ENCODE data around the gene ATG4B. TPM values are rescaled to one million over a fixed set of nuclear protein-coding genes. Genes with fewer than 3 reads are reported as not detected.

Gene ATG4B
- total and polyA plus RNA-seq, 9 of the 15 experiments (the other 6 are each of a cell fraction or from before 2014, with no cell fraction given), result 5.9 to 58.8 (median 35.6) TPM

DNA sequence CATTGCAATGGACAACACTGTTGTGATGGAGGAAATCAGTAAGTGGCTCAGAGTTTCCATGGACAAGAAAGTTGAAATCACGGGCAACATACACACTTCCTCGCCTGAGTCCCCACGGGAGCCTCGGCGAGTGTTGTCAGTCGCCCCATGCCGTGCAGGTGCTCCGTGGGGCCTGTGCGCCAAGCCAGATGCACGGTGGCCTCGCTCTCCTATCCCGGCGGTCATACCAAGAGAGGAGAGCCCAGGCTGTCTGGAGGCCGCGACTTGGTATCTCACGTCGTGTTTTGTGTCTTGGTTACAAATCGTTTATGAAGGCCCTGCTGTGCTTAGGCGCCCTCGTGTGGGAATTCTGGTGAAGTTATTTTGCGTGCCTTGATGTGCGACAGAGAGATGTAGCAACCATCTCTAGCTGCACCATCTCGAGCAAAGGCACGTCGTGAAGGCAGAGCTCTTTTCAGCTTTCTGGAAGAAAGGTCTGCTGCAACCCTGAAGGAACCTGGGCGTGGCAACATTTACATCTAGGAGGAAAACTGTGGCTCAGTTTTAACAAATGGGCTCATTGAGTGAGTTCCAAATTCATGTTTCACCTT lies 21.8 kb downstream of the ATG4B start (continued):
- TF ChIP-seq, protein P1, sequence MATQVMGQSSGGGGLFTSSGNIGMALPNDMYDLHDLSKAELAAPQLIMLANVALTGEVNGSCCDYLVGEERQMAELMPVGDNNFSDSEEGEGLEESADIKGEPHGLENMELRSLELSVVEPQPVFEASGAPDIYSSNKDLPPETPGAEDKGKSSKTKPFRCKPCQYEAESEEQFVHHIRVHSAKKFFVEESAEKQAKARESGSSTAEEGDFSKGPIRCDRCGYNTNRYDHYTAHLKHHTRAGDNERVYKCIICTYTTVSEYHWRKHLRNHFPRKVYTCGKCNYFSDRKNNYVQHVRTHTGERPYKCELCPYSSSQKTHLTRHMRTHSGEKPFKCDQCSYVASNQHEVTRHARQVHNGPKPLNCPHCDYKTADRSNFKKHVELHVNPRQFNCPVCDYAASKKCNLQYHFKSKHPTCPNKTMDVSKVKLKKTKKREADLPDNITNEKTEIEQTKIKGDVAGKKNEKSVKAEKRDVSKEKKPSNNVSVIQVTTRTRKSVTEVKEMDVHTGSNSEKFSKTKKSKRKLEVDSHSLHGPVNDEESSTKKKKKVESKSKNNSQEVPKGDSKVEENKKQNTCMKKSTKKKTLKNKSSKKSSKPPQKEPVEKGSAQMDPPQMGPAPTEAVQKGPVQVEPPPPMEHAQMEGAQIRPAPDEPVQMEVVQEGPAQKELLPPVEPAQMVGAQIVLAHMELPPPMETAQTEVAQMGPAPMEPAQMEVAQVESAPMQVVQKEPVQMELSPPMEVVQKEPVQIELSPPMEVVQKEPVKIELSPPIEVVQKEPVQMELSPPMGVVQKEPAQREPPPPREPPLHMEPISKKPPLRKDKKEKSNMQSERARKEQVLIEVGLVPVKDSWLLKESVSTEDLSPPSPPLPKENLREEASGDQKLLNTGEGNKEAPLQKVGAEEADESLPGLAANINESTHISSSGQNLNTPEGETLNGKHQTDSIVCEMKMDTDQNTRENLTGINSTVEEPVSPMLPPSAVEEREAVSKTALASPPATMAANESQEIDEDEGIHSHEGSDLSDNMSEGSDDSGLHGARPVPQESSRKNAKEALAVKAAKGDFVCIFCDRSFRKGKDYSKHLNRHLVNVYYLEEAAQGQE (IDR thresholded peaks at IDR 0.05; ENCODE audit: borderline replicate concordance), result peak; percentile 52; the same call in 1 of the 2 replicates
- TF ChIP-seq, protein P1 (CRISPR knock-in tag; IDR thresholded peaks at IDR 0.05; ENCODE audit: low read depth), result no peak
- TF ChIP-seq POLR2A (conservative IDR thresholded peaks at IDR 0.05), result no peak
- TF ChIP-seq GATAD2B (IDR thresholded peaks at IDR 0.05; ENCODE audit: borderline replicate concordance), result no peak
- TF ChIP-seq HNRNPUL1 (IDR thresholded peaks at IDR 0.05; ENCODE audit: low read length), result no peak
- TF ChIP-seq, protein P2, sequence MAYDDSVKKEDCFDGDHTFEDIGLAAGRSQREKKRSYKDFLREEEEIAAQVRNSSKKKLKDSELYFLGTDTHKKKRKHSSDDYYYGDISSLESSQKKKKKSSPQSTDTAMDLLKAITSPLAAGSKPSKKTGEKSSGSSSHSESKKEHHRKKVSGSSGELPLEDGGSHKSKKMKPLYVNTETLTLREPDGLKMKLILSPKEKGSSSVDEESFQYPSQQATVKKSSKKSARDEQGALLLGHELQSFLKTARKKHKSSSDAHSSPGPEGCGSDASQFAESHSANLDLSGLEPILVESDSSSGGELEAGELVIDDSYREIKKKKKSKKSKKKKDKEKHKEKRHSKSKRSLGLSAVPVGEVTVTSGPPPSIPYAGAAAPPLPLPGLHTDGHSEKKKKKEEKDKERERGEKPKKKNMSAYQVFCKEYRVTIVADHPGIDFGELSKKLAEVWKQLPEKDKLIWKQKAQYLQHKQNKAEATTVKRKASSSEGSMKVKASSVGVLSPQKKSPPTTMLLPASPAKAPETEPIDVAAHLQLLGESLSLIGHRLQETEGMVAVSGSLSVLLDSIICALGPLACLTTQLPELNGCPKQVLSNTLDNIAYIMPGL (CRISPR knock-in tag; IDR thresholded peaks at IDR 0.05), result no peak
- TF ChIP-seq ZNF740 (CRISPR knock-in tag; IDR thresholded peaks at IDR 0.05), result 0 out of 2 replicates have a peak, but pooled peaks have one; percentile 18
- no peak for TF ChIP-seq ZNF740 (tag; IDR thresholded peaks at IDR 0.05)
- peak; percentile 65 for TF ChIP-seq SMC3 (conservative IDR thresholded peaks at IDR 0.05; ENCODE audit: insufficient read depth, low read depth, low read length)
- no peak for TF ChIP-seq EWSR1 (IDR thresholded peaks at IDR 0.05; ENCODE audit: borderline replicate concordance, low read depth, partially characterized antibody)
- TF ChIP-seq FOXP4 (CRISPR knock-in tag; IDR thresholded peaks at IDR 0.05; ENCODE audit: borderline replicate concordance), result no peak
- peak; percentile 50 for TF ChIP-seq CTCFL (IDR thresholded peaks at IDR 0.05; ENCODE audit: borderline replicate concordance, insufficient read depth, low read depth, low read length, poor library complexity, severe bottlenecking)
